ENCODE results near the gene NRXN3. TPM values are rescaled to one million over a fixed set of nuclear protein-coding genes. Genes with fewer than 3 reads are reported as not detected.

NRXN3 gene
- total RNA-seq, 1 experiment from 2014 or later, result 0.07 TPM

DNA sequence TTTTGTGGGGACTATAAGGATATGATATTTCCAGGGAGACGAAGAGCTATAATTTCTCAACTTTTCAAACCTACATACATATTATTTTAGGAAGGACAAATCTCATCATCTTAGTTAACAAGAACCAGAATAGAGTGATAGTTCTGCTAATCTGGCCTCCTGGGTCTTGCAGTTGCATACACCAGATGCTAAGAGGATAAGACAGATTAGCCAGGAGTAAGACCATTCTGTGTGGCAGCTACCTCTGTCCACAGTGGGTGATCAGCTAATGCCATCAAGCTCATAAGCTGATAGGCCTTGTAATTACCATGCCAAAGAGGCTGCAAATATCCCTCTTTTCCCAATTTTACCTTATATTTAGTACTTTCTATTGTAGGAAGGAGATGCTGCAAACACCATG, 776.8 kb downstream of the NRXN3 start:
- Histone ChIP-seq H3K9me3 (no peaks in the 10 kb centered on the region), H3K36me3 (no peaks in the 10 kb centered on the region), H3K27me3 (no peaks in the 10 kb centered on the region), H3K4me3 (no peak overlapping the region)
- no peak for DNase-seq

- no peaks in the 10 kb centered on the region for H3K27me3 ChIP-seq
- no peaks in the 10 kb centered on the region for H3K36me3 ChIP-seq
- no peak for DNase-seq
- H3K4me3 ChIP-seq, result no peak overlapping the region
- H3K9me3 ChIP-seq, result no peaks in the 10 kb centered on the region
These were observed 777.5 kb downstream of the NRXN3 start for GRCh38 chr14:78947681-78948080.

- no peaks in the 10 kb centered on the region for H3K9me3 ChIP-seq
- no peak overlapping the region for H3K4me3 ChIP-seq
- no peak for DNase-seq
- H3K36me3 ChIP-seq, result no peaks in the 10 kb centered on the region
- no peaks in the 10 kb centered on the region for H3K27me3 ChIP-seq
These were observed 780.5 kb downstream of the NRXN3 start for GRCh38 chr14:78950649-78951048.

GRCh38 chr14:78951602-78952001, 781.4 kb downstream of the NRXN3 start:
- H3K36me3 ChIP-seq, result no peaks in the 10 kb centered on the region
- no peak overlapping the region for H3K4me3 ChIP-seq
- H3K27me3 ChIP-seq, result no peaks in the 10 kb centered on the region
- H3K9me3 ChIP-seq, result no peaks in the 10 kb centered on the region
- no peak for DNase-seq

- Histone ChIP-seq H3K9me3 (no peaks in the 10 kb centered on the region), H3K27me3 (no peaks in the 10 kb centered on the region), H3K36me3 (no peaks in the 10 kb centered on the region), H3K4me3 (0 out of 2 replicates have a peak overlapping the region, but pooled peaks have one; percentile 11)
- DNase-seq, result peak; percentile 40
These were observed 789.6 kb downstream of the NRXN3 start for GRCh38 chr14:78959674-78960264.

DNA sequence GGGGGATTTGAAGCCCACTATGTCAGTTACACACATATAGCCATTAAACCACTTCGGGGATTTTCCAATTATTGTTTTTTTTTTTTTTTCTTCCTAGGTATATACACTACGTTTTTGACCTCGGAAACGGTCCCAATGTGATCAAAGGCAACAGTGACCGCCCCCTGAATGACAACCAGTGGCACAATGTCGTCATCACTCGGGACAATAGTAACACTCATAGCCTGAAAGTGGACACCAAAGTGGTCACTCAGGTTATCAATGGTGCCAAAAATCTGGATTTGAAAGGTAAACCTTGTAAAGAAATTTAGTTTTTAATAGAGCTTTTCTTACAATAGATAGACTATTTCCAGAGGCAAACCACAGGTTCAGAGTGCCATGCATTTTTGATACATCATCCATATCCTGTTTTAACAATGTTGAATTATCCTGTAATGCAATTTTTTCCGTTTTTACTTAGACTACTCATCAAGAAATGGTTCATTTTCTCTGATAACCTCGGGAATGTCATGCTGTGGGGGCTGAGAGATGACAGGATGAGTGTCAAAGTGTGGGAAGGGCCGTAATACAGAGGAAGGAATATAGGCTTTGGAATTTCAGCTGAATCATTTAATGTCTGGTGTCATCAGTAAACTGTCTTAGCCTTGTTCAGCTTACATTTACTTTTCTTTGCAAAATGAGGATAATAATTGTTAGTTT, 797.1 kb downstream of the NRXN3 start:
- Histone ChIP-seq H3K27me3 (no peaks in the 10 kb centered on the region), H3K4me3 (no peak overlapping the region), H3K9me3 (no peaks in the 10 kb centered on the region), H3K36me3 (no peaks in the 10 kb centered on the region)
- DNase-seq, result no peak

DNA sequence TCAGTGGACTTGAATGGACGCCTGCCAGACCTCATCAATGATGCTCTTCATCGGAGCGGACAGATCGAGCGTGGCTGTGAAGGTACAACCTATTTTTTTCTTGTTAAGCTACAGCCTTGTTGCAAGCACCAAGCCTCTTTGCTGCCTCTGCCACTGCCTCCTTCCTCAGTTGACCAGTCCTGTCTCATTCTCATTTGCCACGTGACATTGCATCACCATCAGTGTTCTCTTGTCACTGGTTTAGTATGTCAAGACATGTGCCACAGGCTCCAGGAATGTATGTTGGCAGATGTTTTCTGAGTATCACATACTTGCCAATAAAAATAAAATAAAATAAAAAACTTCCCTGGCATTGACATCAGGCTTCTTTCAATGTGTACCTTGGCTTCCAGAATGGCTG, 798.1 kb downstream of the NRXN3 start:
- H3K36me3 ChIP-seq, result no peaks in the 10 kb centered on the region
- DNase-seq, result no peak
- no peaks in the 10 kb centered on the region for H3K9me3 ChIP-seq
- H3K27me3 ChIP-seq, result no peaks in the 10 kb centered on the region
- H3K4me3 ChIP-seq, result no peak overlapping the region

GRCh38 chr14:78970677-78971076, 800.5 kb downstream of the NRXN3 start:
- DNase-seq, result no peak

GRCh38 chr14:78972440-78972839, 802.3 kb downstream of the NRXN3 start:
- no peaks in the 10 kb centered on the region for H3K27me3 ChIP-seq
- no peaks in the 10 kb centered on the region for H3K9me3 ChIP-seq
- DNase-seq, result no peak
- H3K4me3 ChIP-seq, result no peak overlapping the region
- H3K36me3 ChIP-seq, result no peaks in the 10 kb centered on the region

More at GRCh38 chr14:78970677-78971076, 800.5 kb downstream of the NRXN3 start:
- Histone ChIP-seq H3K27me3 (no peaks in the 10 kb centered on the region), H3K36me3 (no peaks in the 10 kb centered on the region), H3K4me3 (no peak overlapping the region), H3K9me3 (no peaks in the 10 kb centered on the region)

GRCh38 chr14:78974691-78975090, 804.5 kb downstream of the NRXN3 start:
- Histone ChIP-seq H3K9me3 (no peaks in the 10 kb centered on the region), H3K27me3 (no peaks in the 10 kb centered on the region), H3K36me3 (no peaks in the 10 kb centered on the region), H3K4me3 (no peak overlapping the region)
- no peak for DNase-seq

- H3K27me3 ChIP-seq, result no peaks in the 10 kb centered on the region
- DNase-seq, result no peak
- H3K9me3 ChIP-seq, result no peaks in the 10 kb centered on the region
- H3K36me3 ChIP-seq, result no peaks in the 10 kb centered on the region
- H3K4me3 ChIP-seq, result no peak overlapping the region
These were observed 805.6 kb downstream of the NRXN3 start for GRCh38 chr14:78975734-78976133.

DNA sequence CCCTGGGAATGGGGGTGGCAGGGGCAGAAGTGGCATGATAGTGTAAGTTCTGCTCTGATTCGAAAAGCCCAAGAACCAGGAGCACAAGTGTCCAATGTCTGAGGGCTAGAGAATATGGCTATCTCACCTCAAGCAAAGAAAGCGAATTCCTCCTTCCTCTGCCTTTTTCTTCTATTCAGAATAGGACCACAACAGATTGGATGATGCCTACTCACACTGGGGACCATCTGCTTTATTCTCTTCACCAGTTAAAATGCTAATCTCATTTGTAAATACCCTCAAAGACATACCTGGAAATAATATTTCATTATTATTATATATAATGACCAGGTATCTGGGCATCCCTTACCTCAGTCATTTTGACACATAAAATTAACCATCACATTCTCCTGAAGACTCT, 808.7 kb downstream of the NRXN3 start:
- Histone ChIP-seq H3K36me3 (no peaks in the 10 kb centered on the region), H3K27me3 (no peaks in the 10 kb centered on the region), H3K9me3 (no peaks in the 10 kb centered on the region), H3K4me3 (no peak overlapping the region)
- DNase-seq, result no peak

- Histone ChIP-seq H3K9me3 (no peaks in the 10 kb centered on the region), H3K27me3 (no peaks in the 10 kb centered on the region), H3K36me3 (no peaks in the 10 kb centered on the region), H3K4me3 (no peak overlapping the region)
- DNase-seq, result no peak
These were observed 812.4 kb downstream of the NRXN3 start for GRCh38 chr14:78982551-78982950.

DNA sequence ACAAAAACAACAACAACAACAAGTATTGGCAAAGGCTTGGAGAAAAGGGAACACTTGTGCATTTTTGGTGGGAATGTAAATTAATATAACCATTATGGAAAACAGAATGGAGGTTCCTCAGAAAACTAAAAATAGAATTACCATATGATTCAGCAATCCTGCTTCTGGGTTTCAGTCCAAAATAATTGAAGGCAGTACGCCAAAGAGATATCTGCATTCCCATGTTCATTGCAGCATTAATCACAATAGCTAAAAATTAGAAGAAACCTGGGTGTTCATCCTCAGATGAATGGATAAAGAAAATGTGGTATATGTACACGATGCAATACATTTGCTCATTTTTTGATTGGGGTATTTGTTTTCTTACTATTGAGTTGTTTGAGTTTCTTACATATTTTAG, 813.0 kb downstream of the NRXN3 start:
- no peak for DNase-seq
- Histone ChIP-seq H3K4me3 (no peak overlapping the region), H3K36me3 (no peaks in the 10 kb centered on the region), H3K27me3 (no peaks in the 10 kb centered on the region), H3K9me3 (no peaks in the 10 kb centered on the region)

GRCh38 chr14:78985668-78986381, 815.7 kb downstream of the NRXN3 start:
- DNase-seq, result no peak
- Histone ChIP-seq H3K4me3 (no peak overlapping the region), H3K9me3 (no peaks in the 10 kb centered on the region), H3K36me3 (no peaks in the 10 kb centered on the region), H3K27me3 (no peaks in the 10 kb centered on the region)

GRCh38 chr14:78986989-78987388, 816.8 kb downstream of the NRXN3 start:
- H3K9me3 ChIP-seq, result no peaks in the 10 kb centered on the region
- no peak overlapping the region for H3K4me3 ChIP-seq
- H3K36me3 ChIP-seq, result no peaks in the 10 kb centered on the region

GRCh38 chr14:78989221-78989620, 819.0 kb downstream of the NRXN3 start:
- no peak for DNase-seq
- no peaks in the 10 kb centered on the region for H3K27me3 ChIP-seq
- no peaks in the 10 kb centered on the region for H3K36me3 ChIP-seq

More at GRCh38 chr14:78986989-78987388, 816.8 kb downstream of the NRXN3 start:
- no peak for DNase-seq
- no peaks in the 10 kb centered on the region for H3K27me3 ChIP-seq

DNA sequence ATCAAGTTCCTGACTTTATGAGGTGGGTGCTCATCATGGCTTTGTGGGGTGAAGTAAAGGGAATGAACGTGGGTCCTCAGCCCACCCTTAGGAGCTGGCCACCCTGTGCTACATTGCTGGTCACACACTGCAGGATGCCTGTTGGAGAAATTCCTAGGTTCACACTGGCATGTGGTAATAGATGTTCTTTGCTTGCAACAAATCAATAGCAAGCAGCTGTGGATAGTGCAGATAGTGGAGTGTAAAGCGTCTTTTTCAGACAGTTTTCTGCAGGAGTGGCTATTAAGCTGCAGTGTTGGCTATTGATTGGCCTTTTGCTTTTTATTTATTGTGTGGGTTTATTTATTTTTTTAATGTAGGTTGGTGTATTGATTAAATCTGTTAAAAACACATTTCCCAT, 822.7 kb downstream of the NRXN3 start:
- Histone ChIP-seq H3K4me3 (no peak overlapping the region), H3K27me3 (no peaks in the 10 kb centered on the region), H3K36me3 (no peaks in the 10 kb centered on the region), H3K9me3 (no peaks in the 10 kb centered on the region)
- no peak for DNase-seq

More at GRCh38 chr14:78989221-78989620, 819.0 kb downstream of the NRXN3 start:
- Histone ChIP-seq H3K9me3 (no peaks in the 10 kb centered on the region), H3K4me3 (no peak overlapping the region)

All from MG63 (cell line).